Ascending aorta (tissue), 2 donors: ENCODE data around the gene GART. TPM values are rescaled to one million over a fixed set of nuclear protein-coding genes. Genes with fewer than 3 reads are reported as not detected.

Experiments used
- DNase-seq, 2 donors: peaks; one replicate each; pipeline ENCODE4 v3.0.0-alpha.2; 2019; ENCODE audit warnings: low spot score in 2 of 2
- H3K27ac ChIP-seq, 2 donors: fragments of 200-600 bp; sonication (generic); one replicate each; pipeline ENCODE4 v1.5.1; 2016 to 2017; ENCODE audit warnings: mild to moderate bottlenecking in 1 of 2
- H3K27me3 ChIP-seq: fragments of 200-600 bp; sonication (generic); one replicate; pipeline ENCODE4 v1.5.1; 2017
- H3K36me3 ChIP-seq, 2 donors: fragments of 200-600 bp; sonication (generic); one replicate each; pipeline ENCODE4 v1.5.1; 2016
- H3K4me1 ChIP-seq, 2 donors: fragments of 200-600 bp; sonication (generic); one replicate each; pipeline ENCODE4 v1.5.1; 2016 to 2017; ENCODE audit warnings: mild to moderate bottlenecking in 1 of 2
- H3K4me3 ChIP-seq, 2 donors: fragments of 200-600 bp; sonication (generic); one replicate each; pipeline ENCODE4 v1.5.1; 2016 to 2017; ENCODE audit warnings: mild to moderate bottlenecking in 1 of 2
- H3K9me3 ChIP-seq, 2 donors: fragments of 200-600 bp; sonication (generic); one replicate each; pipeline ENCODE4 v1.5.1; 2016
- intact Hi-C: fragments of 100-400 bp; cut with DNase I; formaldehyde crosslinking; loops from one replicate; pipeline ENCODE4 v1.15.1; 2023
- total RNA-seq: library from RNA; depleted of rRNA; stranded (reverse); fragments of >200 nt; gene quantifications from one replicate; pipeline ENCODE4 v1.1.0, GENCODE V29; 2016
- TF ChIP-seq, protein P1 (sequence below), 3 experiments: fragments of 200-600 bp in 2 of 3; fragments of 450-650 bp in 1 of 3; sonication (generic) in 2 of 3; IDR thresholded peaks; one replicate each; pipeline ENCODE4 v1.5.1; 2016 to 2019; ENCODE audit warnings: antibody characterized with exemption in 3 of 3, mild to moderate bottlenecking in 1 of 3, moderate library complexity in 1 of 3

GART gene
- total RNA-seq, 1 donor from 2014 or later, result 22.4 TPM

DNA sequence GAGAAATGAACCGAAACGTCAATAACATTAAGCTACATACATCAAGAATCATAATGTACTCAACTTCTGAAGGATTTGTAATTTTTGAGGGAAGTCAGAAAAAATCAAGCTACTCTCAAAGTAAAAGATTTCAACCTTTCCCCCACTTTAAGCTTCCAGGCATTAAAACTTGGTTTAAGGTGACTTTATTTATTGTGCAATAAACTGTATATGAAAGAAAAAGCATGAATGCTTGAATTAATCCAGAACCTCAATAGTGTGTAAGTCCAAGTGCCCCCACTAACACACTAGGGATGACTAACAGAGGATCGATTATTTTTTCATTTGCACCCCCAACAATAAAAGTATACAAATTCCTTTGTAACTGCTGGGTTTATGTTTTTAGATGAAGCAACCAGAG is 10.9 kb downstream of the GART start:
- DNase-seq, result no peak
- no peaks in the 10 kb centered on the region for H3K9me3 ChIP-seq
- H3K4me1 ChIP-seq, result no peaks in the 10 kb centered on the region
- no peaks in the 10 kb centered on the region for H3K27me3 ChIP-seq
- H3K4me3 ChIP-seq, result no peak overlapping the region
- H3K27ac ChIP-seq, result no peak overlapping the region
- peaks cover 78 to 86% of the 10 kb centered on the region in 2 donors for H3K36me3 ChIP-seq
- intact Hi-C loops, result no loop called here
- TF ChIP-seq, protein P1, sequence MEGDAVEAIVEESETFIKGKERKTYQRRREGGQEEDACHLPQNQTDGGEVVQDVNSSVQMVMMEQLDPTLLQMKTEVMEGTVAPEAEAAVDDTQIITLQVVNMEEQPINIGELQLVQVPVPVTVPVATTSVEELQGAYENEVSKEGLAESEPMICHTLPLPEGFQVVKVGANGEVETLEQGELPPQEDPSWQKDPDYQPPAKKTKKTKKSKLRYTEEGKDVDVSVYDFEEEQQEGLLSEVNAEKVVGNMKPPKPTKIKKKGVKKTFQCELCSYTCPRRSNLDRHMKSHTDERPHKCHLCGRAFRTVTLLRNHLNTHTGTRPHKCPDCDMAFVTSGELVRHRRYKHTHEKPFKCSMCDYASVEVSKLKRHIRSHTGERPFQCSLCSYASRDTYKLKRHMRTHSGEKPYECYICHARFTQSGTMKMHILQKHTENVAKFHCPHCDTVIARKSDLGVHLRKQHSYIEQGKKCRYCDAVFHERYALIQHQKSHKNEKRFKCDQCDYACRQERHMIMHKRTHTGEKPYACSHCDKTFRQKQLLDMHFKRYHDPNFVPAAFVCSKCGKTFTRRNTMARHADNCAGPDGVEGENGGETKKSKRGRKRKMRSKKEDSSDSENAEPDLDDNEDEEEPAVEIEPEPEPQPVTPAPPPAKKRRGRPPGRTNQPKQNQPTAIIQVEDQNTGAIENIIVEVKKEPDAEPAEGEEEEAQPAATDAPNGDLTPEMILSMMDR (IDR thresholded peaks at IDR 0.05), result no peak

DNA sequence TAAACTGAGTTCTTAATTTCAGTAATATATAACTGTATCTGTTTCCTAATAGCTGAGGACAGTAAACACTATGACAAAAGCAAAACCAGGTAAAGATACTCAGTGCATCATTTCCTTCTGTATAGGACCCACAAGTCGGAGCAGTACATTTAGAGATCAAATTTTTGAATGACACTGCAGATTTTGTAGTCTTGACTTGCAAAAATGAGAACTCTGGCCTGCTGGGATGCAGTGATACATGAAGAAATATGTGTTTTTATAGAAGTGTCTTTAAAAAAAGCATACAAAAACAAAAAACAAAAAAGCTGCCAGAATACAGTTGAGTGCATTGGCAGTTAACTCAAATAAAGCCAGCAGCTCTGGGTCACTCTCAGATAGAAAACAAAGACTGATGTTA is 19.0 kb downstream of the GART start:
- H3K27ac ChIP-seq, result no peak overlapping the region
- intact Hi-C loops, result no loop called here
- no peaks in the 10 kb centered on the region for H3K27me3 ChIP-seq
- TF ChIP-seq, protein P1 (IDR thresholded peaks at IDR 0.05), result no peak
- no peak for DNase-seq
- no peak overlapping the region for H3K4me3 ChIP-seq
- H3K4me1 ChIP-seq, result no peaks in the 10 kb centered on the region
- peaks cover 38 to 51% of the 10 kb centered on the region in 2 donors for H3K36me3 ChIP-seq
- H3K9me3 ChIP-seq, result no peaks in the 10 kb centered on the region

DNA sequence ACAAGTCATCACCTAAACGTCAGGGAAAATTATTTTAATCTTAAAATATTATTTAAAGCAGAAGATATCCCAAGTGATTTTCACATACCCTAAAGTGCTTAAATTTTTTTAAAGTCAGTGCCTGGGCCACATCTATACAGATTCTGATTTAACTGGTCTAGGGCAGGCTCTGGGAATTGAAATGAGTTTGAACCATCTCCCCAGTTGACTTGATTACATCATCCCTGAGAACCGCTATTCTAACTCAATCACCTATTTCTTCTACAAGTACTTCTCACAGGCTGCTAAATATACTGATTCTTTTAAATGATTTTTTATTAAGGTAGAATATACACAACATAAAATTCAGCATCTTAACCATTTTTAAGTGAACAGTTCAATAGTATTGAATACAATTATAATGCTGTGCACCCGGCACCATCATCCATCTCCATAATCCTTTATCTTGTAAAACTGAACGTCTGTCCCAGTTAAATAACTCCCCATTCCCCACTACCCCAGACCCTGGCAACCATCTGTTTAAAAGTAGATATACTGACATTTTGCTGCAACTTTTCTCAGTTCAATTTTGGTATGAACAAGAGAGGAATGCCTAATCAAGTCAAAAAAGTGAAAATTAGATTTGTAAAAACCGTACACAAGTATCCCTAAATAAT is 19.5 kb downstream of the GART start:
- intact Hi-C loops, result no loop called here
- TF ChIP-seq, protein P1 (IDR thresholded peaks at IDR 0.05), result no peak
- Histone ChIP-seq H3K4me3 (no peak overlapping the region), H3K9me3 (no peaks in the 10 kb centered on the region), H3K27me3 (no peaks in the 10 kb centered on the region), H3K36me3 (peaks cover 34 to 51% of the 10 kb centered on the region in 2 donors), H3K4me1 (no peaks in the 10 kb centered on the region), H3K27ac (no peak overlapping the region)
- no peak for DNase-seq

DNA sequence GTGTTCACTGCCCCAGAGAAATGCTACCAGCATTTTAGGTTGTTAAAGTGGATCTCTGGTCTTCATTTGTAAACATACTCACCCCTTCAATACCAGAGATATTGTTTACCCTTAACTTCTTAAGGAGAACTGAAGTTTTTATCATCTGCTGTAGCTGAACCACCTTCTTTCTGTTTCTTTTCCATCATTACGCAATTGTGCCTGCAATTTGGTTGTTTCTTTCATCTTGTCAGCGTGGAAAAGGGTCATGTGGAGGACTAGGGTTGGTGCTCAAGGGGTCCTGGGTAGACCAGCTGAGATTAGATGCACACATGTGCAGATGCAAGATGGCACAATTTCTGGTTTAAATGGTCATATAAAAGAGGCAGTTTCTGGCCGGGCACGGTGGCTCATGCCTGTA is 23.0 kb downstream of the GART start:
- Histone ChIP-seq H3K27me3 (no peaks in the 10 kb centered on the region), H3K4me3 (no peak overlapping the region), H3K27ac (no peak overlapping the region), H3K9me3 (no peaks in the 10 kb centered on the region), H3K4me1 (no peaks in the 10 kb centered on the region), H3K36me3 (peaks cover 46 to 66% of the 10 kb centered on the region in 2 donors)
- no peak for DNase-seq
- intact Hi-C loops, result no loop called here
- TF ChIP-seq, protein P1 (IDR thresholded peaks at IDR 0.05), result no peak

DNA sequence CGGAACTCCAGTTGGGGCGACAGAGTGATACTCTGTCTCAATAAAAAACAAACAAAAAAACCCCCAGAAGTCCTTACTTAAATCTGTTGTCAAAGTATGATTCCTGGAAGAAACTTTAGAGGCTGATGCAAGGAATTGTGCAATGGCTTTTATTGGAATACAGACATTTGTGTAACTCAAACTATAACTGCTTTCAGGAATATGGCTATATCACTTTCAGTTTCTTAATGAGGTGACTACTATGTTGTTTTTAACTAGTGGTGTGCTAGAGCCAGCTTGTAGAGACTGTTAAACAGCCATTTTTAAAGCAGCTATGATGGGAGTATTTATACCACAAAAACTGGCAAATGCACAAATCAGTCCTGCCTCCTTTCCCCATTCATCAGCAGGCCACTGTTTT is 27.7 kb downstream of the GART start:
- intact Hi-C loops, result no loop called here
- H3K27ac ChIP-seq, result no peak overlapping the region
- H3K4me3 ChIP-seq, result no peak overlapping the region
- H3K27me3 ChIP-seq, result no peaks in the 10 kb centered on the region
- no peaks in the 10 kb centered on the region for H3K4me1 ChIP-seq
- TF ChIP-seq, protein P1 (IDR thresholded peaks at IDR 0.05), result no peak
- H3K9me3 ChIP-seq, result no peaks in the 10 kb centered on the region
- H3K36me3 ChIP-seq, result peaks cover 53 to 82% of the 10 kb centered on the region in 2 donors
- DNase-seq, result no peak

DNA sequence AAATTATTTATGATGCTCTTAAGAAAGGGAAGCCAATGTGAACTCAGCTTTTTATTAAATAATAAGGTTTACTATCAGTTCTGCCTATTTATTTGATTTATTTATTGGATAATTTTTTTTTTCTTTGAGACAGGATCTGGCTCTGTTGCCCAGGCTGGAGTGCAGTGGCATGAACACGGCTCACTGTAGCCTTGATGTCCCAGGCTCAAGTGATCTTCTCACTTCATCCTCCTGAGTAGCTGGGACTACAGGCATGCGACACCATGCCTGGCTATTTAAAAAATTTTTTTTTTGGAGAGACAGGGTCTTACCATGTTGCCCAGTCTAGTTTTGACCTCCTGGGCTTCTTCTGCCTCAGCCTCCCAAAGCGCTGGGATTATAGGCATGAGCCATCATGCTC is 29.4 kb downstream of the GART start:
- Histone ChIP-seq H3K4me3 (no peak overlapping the region), H3K4me1 (no peaks in the 10 kb centered on the region), H3K36me3 (peaks cover 46 to 72% of the 10 kb centered on the region in 2 donors), H3K9me3 (no peaks in the 10 kb centered on the region), H3K27ac (no peak overlapping the region), H3K27me3 (no peaks in the 10 kb centered on the region)
- TF ChIP-seq, protein P1 (IDR thresholded peaks at IDR 0.05), result no peak
- no peak for DNase-seq
- intact Hi-C loops, result no loop called here
